Dermis blood vessel endothelial cell (primary cell): ENCODE measurements around the gene TRAF3. TPM values are rescaled to one million over a fixed set of nuclear protein-coding genes. Genes with fewer than 3 reads are reported as not detected.
A peak's percentile ranks its signal among the peaks of the same experiment; 100 is the strongest.
"Not testable (repeated sequence)": the region's sequence is repeated elsewhere in the genome, so short reads cannot be mapped to it uniquely, and the experiment has no call there.

Experiments
- DNase-seq: peaks from one replicate; pipeline ENCODE4 v3.0.0; 2010
- total RNA-seq: library from RNA; depleted of rRNA; stranded (reverse); fragments of >200 nt; gene quantifications from 2 replicates; pipeline ENCODE4 v1.2.3, GENCODE V29; 2014

TRAF3 gene
- total RNA-seq, 1 donor from 2014 or later, result 30.3 TPM

DNA sequence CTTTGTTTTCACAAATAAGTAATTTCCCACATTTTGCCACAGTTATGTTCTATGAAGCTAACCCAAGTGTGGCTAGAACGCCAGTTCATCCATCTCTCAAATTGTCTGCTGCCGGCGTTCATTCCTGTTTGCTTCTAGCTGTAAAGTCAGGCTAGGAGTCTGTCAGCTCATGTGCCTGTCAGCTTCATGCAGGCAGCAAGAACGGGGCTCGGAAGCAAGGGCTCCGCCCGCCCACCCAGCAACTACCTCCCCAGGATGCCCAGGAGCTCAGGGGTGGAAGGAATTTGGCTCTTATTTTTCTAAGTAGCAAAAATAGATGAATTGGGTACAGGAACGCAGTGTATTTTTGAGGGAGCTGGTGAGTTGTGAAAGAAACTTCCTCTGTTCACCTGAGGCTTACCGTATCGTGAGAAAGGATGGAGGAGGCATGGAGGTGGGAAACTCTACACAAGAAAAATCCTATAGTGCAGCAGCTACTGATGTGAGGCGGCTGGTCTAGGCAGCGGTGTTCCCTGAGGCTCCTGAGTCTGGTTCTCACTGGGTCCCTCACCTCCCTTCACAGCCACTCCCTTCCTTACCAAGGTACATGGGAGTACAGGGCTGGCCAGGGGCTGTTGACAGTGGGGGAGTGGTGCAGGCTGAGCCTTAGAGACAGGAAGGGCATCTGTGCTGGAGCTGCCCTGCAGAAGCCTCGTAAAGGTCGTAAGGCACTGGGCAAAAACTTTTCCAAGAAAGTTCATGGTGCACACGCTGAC, 90.8 kb downstream of the TRAF3 start:
- DNase-seq, result no peak

DNA sequence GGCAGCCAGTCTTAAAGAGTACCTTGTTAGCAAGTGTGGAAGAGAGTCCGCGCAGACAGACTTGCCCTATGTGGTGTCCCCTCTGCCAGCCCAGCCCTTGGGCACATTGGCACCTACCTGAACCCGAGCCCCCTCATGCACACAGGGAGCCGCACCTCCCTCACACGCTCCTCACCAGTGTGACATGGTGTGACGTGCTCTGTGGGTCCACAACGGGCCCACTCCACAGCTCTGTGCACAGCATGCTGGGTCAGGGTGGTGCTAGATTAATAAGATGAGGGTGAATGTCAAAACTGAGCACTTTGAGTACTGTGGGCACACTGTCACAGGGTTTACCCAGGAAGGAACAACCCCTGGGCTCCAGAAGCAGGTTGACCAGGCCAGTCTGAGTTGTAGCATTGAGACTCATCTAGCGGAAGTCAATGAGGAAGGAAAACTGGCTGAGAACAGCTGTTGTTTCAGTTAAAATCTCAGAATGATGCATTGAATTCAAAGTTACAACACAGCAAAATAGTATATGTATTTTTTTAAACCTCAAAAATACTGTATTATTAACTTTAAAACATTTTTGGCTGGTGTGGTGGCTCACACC, 91.8 kb downstream of the TRAF3 start:
- DNase-seq, result no peak

DNA sequence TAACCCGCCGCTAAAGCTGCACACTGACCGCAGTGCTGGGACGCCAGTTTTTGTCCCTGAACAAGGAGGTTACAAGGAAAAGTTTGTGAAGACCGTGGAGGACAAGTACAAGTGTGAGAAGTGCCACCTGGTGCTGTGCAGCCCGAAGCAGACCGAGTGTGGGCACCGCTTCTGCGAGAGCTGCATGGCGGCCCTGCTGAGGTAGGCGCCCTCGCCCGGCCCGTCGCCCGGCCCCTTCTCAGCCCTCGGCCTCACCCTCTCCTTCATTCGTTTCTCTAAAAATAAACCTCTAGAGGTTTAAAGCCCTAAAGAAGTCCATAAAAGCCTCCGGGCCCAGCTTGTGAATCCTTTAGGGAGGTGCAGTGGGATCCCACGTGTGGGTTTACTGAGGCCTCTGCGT, 93.0 kb downstream of the TRAF3 start:
- DNase-seq, result no peak

DNA sequence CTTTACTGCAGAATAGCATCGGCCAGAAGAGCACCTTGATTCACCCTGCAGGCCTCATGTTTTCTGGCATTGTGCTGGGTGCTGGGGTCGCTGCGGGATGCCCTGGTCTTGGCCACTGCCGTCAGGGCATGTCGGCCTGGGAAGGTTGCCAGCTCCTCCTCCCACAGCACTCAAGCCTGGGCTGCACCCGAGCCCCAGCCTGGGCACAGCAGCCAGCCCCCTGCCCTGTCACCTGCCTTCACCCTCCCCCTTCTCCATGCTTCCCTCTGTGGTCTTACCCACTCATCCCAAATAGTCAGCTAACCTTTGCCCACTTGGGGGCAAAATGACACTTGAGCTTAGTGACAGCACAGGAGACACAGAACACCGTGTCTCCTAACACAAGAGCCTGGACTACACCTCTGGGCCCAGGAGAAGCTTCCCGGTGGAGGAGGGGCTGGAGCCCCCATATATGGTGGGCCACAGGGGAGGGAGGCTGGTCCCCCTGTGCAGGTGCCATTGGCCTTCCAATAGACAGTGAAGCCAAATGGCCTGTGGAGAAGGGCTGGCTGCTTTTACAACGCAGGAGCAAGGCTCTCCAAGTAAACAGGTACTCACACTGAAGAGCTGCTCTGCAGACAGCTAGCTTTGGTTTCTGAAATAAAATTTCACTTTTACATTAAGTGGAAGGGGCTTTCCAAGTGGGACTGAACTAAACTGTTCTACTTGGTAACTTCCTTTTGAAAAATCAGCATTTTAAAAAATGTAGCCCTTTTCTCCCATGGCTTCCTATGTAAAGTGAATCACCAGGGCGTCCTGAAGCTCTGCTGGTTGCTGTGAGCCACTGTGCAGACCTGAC, 94.0 kb downstream of the TRAF3 start:
- DNase-seq, result no peak

DNA sequence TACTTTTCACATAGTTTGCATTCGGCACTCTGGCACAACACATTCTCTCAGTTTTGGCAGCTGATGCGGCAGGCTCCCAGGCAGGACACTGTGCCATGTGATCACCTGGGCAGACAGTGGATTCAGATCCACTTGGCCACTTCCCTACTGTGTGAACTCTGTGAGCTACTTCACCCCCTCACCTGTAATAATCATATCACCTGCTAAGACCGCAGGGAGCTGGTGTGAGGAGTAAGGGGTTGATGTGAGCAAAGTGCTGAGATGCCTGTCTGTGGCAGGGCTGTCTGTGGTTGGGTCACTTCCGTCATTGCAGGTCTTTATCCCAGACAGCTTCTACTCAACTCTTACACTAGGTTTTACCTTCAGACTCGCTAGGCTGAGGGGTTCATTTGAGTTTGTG, 94.8 kb downstream of the TRAF3 start:
- DNase-seq, result no peak

DNA sequence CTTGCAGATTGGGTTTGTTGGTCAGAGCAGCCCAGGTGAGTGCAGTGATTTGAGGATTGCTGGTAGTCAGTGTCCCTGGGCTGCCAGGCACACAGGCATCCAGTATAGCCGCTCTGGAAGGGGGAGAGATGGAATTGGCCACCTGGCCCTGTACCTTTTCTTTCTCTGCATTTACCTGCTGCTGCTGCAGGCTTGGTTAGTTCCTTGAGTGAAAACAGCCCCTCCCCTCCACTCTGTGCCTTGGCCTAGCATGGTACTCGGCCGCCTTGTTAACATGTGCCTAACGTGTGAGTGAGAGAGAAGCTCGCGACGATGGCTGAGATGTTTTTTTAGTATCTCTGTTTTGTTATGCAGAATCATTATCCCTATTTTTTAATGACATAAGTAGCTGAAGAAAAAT, 95.9 kb downstream of the TRAF3 start:
- no peak for DNase-seq

DNA sequence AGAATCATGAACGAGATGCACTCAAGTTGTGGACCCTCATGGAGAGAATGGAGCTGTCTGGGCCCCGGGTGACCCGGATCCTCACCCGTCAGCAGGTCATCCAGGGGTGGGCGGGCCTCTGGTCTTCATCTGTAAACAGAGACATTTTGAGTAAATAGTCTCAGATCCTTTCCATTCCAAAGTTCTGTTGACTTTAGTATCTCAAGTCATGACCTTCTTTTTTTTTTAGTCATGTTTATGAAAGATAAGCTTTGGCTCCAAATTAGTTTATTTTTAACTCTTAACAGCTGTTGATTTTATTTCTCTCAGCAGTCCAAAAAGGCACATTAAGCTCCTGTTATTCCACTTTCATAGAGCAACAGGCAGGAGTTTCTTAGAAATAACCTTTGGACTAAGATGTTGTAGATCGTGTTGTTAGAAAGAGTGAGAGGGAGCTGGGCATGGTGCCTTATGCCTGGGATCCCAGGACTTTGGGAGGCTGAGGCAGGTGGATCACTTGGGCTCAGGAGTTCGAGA, 96.4 kb downstream of the TRAF3 start:
- DNase-seq, result no peak

DNA sequence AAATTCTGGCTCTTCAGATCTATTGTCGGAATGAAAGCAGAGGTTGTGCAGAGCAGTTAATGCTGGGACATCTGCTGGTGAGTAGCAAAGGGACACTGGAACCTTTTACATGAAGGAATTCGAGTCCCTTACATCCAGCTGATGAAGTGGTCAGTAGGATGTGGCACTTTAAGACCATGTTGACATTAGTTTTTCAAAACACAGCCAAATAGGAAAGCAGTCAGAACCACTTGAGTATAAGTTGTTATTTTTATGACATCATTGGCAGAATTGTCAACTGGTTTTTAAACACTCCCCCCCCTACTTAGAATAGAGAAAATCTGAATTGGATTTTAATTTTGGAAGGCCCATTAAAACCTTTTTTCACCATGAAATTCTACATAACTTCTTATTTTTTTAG, 98.4 kb downstream of the TRAF3 start:
- peak; percentile 27 for DNase-seq

DNA sequence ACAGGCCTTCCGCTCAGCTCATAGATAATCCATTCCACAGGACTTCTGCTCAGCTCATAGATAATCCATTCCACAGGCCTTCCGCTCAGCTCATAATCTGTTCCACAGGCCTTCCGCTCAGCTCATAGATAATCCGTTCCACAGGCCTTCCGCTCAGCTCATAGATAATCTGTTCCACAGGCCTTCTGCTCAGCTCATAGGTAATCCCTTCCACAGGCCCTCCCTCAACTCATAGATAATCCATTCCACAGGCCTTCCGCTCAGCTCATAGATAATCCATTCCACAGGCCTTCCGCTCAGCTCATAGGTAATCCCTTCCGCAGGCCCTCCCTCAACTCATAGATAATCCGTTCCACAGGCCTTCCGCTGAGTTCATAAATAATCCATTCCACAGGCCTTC, 100.3 kb downstream of the TRAF3 start:
- DNase-seq, result not testable (repeated sequence)

DNA sequence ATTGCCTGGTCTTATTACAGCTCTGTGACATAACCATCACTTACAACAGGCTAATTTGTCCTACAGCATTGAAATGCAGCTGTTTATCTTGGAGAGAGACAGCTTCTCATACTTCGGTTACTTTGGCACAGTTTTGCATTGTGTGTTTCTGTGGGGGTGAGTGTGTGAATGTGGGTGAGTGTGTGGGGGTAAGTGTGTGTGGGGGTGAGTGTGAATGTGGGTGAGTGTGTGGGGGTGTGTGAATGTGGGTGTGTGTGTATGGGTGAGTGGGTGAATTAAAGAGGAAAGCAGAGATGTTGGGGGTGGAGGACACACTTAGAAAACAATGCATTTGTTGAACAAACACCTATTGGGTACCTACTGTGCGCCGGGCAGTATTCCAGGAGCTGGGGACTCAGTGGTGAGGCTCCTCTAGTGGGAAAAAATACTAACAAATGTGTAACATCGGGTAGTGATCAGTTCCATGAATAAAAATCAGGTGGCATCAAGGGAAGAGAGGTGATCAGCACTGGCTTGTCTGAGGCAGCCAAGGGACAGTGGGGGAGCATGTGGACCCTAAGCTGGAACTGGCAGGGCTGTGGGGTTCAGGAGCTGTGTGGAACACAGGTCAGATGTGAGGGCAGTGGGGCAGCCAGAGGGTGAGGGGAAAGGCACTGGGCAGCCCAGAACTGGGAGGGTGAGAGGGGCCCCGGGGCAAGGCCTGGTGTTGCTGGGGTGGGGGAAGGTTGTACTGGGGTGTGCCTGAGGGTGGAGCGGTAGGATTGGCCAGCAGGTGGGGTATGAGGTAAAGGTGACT, 101.1 kb downstream of the TRAF3 start:
- no peak for DNase-seq

DNA sequence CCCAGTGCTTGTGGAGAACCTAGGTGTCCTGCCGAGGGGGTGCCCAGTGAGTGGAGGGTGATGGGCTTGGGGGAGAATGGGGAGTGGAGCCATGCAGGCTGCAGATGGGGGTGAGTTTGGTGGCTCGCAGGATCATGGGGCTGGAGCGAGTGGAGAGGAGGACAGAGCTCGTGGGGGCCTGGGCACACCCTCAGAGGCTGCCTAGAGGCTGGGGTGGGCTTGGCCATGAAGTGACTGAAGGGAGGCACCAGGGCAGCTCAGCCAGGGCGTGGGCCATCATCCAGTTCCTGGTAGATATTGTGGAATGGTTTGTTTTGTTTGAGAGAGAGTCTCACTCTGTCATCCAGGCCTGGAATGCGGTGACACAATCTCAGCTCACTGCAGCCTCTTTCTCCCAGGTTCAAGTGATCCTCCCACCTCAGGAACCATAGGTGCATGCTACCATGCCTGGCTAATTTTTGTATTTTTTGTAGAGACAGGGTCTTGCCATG, 101.8 kb downstream of the TRAF3 start:
- DNase-seq, result no peak

DNA sequence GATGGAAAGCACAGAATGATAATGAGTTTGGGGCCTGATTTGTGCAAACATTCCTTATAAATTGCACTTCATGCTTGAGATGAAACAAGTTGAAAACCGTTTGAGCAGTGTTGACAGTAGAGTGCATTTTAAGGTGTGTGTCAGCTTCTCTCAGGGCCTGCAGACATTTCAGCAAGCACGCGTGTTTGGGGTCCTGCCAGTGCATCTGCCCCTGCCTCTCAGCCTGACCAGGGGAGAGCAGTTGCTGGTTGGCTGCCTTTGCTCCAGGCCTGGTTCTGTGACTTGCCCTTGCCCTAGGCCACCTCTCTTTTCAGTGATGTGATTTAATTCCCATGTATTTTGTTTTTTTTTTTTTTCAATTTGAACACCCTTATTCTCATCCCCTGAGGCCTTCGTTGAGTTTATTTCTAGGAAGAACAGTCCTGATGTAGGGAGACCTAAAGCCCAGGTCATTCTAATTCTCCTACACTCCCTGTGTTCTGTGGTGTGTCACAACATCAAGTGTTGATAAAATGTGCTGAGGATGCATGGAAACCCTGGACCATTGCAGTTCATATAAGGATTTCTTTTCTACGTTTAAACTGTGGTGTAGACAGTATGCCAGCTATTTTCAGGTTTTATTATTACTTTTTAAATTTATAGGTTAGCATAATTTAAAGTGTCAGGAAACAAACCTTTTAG, 105.1 kb downstream of the TRAF3 start:
- DNase-seq, result no peak

DNA sequence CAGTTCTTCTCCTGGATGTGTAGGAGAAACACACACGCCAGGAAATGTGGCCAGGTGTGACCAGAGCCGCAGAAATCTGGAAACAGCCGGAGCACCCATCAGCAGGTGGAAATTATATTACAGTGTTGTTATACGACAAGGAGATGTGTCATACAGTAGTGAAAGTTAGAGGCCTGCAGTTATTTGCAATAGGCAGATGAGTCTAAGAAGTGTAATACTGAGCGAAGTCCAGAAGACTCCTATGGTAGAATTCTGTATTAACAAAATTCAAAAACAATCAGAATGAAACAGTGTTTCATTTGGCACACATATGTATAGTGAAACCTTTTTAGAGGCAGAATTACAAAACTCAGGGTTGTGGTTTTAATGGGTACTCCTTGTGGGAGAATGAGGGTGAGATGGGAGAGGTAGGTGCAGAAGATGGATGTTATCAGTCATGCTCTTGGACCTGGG, 105.9 kb downstream of the TRAF3 start:
- no peak for DNase-seq

DNA sequence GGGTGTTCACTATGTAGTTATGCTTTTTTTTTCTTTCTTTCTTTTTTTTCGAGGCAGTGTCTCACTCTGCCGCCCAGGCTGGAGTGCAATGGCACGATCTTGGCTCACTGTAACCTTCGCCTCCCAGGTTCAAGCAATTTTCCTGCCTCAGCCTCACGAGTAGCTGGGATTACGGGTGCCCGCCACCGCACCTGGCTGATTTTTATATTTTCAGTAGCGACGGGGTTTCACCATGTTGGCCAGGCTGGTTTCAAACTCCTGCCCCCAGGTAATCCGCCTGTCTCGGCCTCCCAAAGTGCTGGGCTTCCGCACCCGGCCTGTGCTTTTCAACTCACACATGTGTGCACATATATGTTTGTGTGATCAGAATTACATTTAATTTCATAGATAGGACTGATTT, 106.3 kb downstream of the TRAF3 start:
- no peak for DNase-seq

DNA sequence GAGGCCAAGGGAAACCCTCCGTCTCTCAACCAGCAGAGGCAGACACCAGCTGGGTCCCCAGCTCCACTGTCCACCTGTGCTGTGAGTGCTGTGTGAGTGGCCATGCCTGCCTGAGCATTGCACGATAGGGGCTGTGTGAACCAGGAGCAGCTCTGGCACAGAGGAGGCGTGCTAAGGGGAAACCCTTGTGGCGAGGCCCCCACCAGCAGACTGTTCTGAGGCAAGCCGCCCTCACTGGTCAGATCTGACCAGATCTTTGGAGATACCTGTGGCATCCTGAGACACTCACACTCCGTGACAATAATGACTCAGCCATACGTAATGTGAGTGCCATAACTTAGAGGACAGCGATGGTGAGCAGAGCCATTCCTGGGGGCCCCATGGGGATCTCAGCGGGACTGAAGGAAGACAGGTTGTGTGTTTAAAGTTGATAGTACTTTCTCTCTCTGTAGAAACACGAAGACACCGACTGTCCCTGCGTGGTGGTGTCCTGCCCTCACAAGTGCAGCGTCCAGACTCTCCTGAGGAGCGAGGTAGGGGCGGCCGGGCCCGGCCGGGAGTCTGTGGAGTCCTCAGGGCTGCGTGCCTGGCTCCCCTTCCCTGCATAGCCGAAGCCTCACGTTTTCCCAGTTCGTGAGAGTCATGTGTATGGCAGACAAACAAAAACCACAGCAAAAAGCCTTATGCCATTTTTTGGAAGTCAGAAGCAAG, 108.6 kb downstream of the TRAF3 start:
- no peak for DNase-seq

DNA sequence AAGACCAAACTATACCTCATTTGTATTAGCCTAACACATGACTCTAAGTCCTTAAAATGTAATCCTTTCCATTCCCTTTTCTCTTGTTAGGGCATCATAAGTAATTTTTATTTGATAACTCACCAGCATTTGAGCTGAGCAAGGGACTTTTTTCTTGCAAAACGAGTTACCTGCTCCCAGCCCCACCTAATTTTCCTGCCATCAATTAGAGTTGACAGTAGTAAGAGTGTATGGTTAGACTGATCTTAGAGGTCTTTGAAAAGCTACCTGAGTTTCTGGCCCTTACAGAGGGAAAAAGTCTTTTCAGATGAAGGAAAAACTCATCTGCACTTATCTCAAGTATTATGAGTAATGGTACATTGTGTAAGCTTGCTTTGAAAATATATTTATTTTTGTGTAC, 111.5 kb downstream of the TRAF3 start:
- DNase-seq, result no peak

DNA sequence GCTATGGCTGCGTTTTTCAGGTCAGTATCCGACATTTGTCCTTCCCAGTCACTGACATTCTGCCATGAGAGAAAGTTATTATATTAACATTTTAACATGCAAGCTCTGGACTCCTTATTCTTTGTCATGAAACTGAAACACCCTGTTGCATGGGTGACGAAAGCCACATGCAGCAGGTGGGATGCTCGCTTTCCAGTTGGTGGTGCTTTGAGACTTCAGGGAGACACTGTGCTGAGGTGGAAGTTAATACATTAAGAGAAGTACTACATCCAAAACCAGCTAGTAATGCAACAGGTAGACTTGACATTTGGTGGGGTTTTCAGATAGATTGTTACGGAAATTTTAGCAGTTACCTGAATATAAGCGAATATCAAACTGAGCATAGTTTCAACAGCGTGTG, 112.4 kb downstream of the TRAF3 start:
- no peak for DNase-seq

DNA sequence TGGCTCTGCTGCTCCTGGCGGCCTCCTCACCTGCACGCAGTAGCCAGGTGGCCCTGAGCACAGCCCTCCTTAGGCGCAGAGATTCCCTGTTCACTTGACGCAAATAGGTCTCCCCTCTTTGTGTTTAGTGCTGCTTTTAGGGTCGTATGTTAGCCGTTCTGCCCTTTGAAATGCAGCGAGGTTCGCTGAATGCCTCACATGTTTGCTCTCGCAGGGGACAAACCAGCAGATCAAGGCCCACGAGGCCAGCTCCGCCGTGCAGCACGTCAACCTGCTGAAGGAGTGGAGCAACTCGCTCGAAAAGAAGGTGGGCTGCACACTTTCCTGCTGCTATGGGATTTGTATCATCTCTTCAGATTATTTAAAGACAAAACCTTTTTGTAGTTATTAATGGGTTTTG, 113.9 kb downstream of the TRAF3 start:
- no peak for DNase-seq

DNA sequence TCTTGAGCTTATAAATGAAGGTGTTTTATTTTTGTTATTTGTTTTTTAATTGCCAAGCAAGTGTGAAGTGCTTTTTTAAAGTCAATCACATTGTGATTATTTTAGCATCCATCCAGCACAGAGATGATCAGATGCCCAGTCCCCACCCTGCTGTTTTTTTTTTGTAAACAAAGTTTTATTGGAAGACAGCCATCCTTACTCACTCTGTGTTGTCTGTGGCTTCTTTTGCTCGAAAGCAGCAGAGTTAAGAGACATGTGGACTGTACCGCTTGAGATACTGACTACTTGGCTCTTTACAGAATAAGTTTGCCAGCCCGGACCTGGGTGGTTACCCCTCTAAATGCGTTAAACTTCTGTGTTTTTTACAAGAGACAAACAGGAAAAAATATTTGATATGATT, 114.3 kb downstream of the TRAF3 start:
- DNase-seq, result no peak

DNA sequence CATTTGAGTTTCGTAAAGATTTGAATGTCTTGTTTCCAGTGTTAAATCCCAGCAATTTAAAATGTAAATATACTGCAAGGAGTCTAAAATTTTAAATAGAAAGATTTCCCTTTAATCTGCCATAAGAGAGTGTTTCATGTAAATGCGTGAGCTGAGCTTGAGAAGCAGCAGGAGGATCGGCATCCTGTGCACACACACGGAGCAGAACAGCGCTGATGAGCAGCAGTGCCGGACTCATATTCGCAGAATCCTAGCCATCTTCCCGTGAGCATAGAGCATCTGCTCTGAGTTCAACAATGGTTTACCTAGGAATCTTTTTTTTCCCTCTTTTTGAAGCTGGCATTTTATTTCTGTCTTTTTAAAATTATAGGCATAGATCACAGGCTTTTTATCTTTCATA, 115.4 kb downstream of the TRAF3 start:
- DNase-seq, result no peak

DNA sequence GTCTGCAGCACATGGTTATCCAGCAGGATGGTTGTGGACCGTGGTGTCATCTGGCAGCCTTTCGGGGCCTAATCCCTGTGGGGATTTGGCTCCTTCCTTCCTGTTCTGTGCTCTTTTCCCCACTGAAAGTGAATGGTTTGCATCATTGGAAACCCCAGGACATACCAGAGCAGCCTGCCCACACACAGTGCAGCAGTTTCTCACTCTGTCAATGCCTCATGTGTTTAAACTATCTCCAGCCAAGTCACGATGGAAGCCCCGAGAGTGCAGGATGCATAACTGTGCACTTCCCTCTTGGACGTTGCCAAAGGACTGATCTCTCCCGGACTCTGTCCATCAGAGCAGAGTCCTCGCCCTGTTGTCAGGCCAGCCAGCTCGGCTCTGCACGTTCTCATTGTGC, 116.2 kb downstream of the TRAF3 start:
- no peak for DNase-seq
